Measurements from ENCODE around the gene AIP. TPM values are rescaled to one million over a fixed set of nuclear protein-coding genes. Genes with fewer than 3 reads are reported as not detected.
"Not testable (repeated sequence)": the region's sequence is repeated elsewhere in the genome, so short reads cannot be mapped to it uniquely, and the experiment has no call there.

AIP gene
- total and polyA plus RNA-seq, 9 donors = 33.5 to 114 (median 65.4) TPM

DNA sequence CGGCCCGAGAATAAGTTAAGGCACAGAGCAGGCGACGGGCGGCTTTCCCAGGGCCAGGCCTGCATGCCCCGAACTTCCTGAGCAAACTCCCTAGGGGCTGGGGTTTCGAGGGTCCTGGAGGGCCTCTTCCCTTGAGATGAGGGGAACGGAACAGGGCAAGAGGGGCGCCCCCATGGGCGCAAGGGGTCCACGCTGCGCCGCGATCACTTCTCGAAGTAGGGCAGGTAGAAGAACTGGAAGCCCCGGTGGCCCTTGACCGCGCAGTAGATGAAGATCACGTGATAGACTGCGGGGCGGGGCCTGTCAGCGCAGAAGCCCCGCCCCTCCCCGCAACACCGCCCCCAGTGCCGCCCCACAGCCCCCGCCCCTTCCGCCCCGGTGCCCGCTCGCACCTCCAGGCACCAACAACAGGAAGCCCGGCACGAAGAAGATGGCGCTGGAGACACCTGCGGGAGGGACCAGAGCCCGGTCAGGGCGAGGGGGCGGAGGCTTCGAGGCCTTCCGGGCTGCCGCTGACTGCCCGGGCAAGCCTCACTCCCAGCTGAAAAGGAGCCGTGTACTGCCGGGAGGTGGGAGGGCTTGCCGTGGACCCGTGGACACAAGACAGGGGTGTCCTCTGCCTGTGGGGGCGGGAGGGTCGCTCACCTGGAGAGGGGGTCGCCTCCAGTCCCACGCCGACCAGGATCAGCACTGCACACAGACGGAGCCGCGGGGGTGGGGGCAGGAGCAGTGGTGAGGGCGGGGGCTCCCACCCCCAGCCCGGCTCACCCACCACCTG lies 18.2 kb upstream of the AIP start:
- Histone ChIP-seq H3K27me3 (no peaks in the 10 kb centered on the region), H3K4me1 (ENCODE audit: insufficient read depth) (peaks cover 7% of the 10 kb centered on the region), H3K36me3 (no peaks in the 10 kb centered on the region), H3K4me3 (peak overlapping the region; percentile 39), H3K9me3 (no peaks in the 10 kb centered on the region), H3K27ac (peak overlapping the region; percentile 63 to 78)
- WGBS, 3 donors = 21 to 49% (median 28%) methylated on average over 35 to 56 of the region's 56 CpGs
- DNase-seq = peak; percentile 73 to 88 (median 85)
- TF ChIP-seq EP300 (IDR thresholded peaks at IDR 0.05) (no peak), POLR2A (IDR thresholded peaks at IDR 0.05) (no peak)
- TF ChIP-seq, protein P1, sequence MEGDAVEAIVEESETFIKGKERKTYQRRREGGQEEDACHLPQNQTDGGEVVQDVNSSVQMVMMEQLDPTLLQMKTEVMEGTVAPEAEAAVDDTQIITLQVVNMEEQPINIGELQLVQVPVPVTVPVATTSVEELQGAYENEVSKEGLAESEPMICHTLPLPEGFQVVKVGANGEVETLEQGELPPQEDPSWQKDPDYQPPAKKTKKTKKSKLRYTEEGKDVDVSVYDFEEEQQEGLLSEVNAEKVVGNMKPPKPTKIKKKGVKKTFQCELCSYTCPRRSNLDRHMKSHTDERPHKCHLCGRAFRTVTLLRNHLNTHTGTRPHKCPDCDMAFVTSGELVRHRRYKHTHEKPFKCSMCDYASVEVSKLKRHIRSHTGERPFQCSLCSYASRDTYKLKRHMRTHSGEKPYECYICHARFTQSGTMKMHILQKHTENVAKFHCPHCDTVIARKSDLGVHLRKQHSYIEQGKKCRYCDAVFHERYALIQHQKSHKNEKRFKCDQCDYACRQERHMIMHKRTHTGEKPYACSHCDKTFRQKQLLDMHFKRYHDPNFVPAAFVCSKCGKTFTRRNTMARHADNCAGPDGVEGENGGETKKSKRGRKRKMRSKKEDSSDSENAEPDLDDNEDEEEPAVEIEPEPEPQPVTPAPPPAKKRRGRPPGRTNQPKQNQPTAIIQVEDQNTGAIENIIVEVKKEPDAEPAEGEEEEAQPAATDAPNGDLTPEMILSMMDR (IDR thresholded peaks at IDR 0.05) = no peak
- intact Hi-C loops (cut with DNase I) = loop anchor here in 1 of 4 donors (5.0 kb wide), 1 partner anchor 67 kb away; no protein-coding TSS in a partner anchor

DNA sequence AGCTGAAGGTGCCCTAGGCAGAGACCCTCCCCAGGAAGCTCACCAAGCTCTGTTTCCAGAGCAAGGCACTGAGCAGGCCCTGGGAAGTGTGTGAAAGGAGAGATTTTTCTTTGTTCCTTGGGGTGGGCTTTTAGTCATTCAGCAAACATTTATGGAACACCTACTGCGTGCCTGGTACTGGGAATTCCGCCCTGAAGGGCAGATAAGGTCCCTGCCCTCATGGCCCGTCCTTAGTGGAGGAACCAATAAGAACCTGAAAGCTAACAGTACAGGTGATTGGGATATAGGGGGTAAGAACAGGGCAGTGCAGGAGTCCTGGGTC lies 17.7 kb upstream of the AIP start:
- peaks cover 7% of the 10 kb centered on the region for H3K4me1 ChIP-seq (ENCODE audit: insufficient read depth)
- TF ChIP-seq, protein P1 (IDR thresholded peaks at IDR 0.05) = no peak
- TF ChIP-seq POLR2A (IDR thresholded peaks at IDR 0.05) = no peak
- no peak for TF ChIP-seq EP300 (IDR thresholded peaks at IDR 0.05)
- DNase-seq = peak in 1 of 5 donors; percentile 18
- peak overlapping the region; percentile 63 to 78 for H3K27ac ChIP-seq
- H3K9me3 ChIP-seq = no peaks in the 10 kb centered on the region
- no peaks in the 10 kb centered on the region for H3K36me3 ChIP-seq
- 79 to 92% (median 83%) methylated on average over 3 of the region's 3 CpGs for WGBS, 3 donors
- no peaks in the 10 kb centered on the region for H3K27me3 ChIP-seq
- intact Hi-C loops (cut with DNase I) = loop anchor here in 1 of 4 donors (5.0 kb wide), 1 partner anchor 68 kb away; no protein-coding TSS in a partner anchor
- H3K4me3 ChIP-seq = peak overlapping the region; percentile 39

- intact Hi-C loops (cut with DNase I) = loop anchor here in 1 of 4 donors (5.0 kb wide), 1 partner anchor 68 kb away; no protein-coding TSS in a partner anchor
These were observed 17.3 kb upstream of the AIP start for GRCh38 chr11:67465530-67465929.

DNA sequence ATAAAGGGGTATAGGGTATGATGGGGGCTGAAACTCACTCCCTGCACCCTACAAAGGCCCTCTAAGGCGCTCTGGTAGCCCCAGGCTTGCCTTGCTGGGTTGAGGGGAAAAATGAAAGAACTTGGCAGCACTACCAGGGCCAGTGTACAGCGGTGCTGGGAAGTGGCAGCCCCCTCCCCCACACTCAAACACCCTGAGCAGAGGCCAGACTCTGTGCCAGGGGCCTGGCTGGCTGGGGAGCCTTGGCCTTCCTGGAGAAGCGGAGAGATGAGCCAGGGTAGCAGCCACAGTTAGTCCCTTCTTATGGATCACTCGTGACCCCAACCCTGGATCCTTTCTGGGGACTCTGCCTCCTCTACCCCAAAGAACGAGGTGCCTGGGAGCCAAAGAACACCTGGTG lies 16.5 kb upstream of the AIP start:
- 81 to 83% (median 81%) methylated on average over 5 of the region's 5 CpGs for WGBS, 3 donors
- H3K4me1 ChIP-seq (ENCODE audit: insufficient read depth) = peaks cover 7% of the 10 kb centered on the region
- peak in 1 of 5 donors; percentile 19 for DNase-seq

More at GRCh38 chr11:67465530-67465929, 17.3 kb upstream of the AIP start:
- H3K9me3 ChIP-seq; H3K27ac ChIP-seq; H3K4me3 ChIP-seq; H3K36me3 ChIP-seq; H3K4me1 ChIP-seq (ENCODE audit: insufficient read depth); H3K27me3 ChIP-seq: not testable (repeated sequence)
- DNase-seq = peak in 1 of 5 donors; percentile 19
- WGBS, 3 donors = 66 to 82% (median 72%) methylated on average over 2 of the region's 2 CpGs

DNA sequence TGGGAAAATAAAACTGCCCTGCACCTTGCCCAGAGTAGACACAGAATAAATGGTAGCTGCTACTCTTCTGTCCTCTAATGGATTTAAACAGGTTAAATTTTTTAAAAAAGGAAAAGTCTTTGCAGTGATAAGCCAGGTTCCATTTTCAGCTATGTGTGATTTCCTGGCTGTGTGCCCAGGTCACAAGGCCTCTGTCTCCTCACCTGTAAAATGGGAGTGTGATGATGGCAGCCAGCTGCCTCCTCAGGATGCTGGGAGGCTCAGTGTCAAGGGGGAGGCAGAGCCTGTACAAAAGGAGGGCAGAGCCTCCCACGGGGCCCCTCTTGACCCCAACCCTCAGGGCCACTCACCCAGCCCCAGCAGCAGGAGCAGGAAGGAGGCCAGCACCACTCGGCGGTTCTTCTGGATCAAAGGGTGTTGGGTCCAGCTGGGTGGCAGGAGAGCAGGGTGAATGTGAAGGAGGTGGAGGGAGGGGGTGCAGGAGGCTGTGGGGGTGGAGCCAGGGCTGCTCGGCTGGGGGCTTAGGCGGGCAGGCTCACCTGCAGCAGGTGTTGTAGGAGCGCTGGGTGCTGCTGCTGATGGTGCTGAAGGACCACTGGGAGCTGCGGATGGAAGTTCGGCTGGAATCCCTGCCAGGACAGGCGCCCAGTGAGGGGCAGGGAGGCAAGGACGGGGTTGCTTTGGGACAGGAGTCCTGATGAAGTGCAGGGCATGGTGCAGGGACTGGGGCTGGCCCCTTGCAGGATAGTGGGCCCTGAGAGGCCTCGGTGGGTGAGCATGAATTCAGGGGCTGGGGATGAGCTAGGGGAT lies 15.7 kb upstream of the AIP start:
- Histone ChIP-seq H3K4me3 (no peak overlapping the region), H3K27ac (no peak overlapping the region), H3K9me3 (no peaks in the 10 kb centered on the region), H3K4me1 (ENCODE audit: insufficient read depth) (peaks cover 7% of the 10 kb centered on the region), H3K27me3 (no peaks in the 10 kb centered on the region), H3K36me3 (no peaks in the 10 kb centered on the region)
- intact Hi-C loops (cut with DNase I) = loop anchor here in 1 of 4 donors (5.0 kb wide), 1 partner anchor 70 kb away; no protein-coding TSS in a partner anchor
- TF ChIP-seq EP300 (IDR thresholded peaks at IDR 0.05) (no peak), POLR2A (IDR thresholded peaks at IDR 0.05) (no peak)
- TF ChIP-seq, protein P1 (IDR thresholded peaks at IDR 0.05) = no peak
- peak in 1 of 5 donors; percentile 22 for DNase-seq
- 63 to 67% (median 65%) methylated on average over 11 of the region's 11 CpGs for WGBS, 3 donors

More for the DNA sequence above, 16.5 kb upstream of the AIP start:
- Histone ChIP-seq H3K9me3 (no peaks in the 10 kb centered on the region), H3K27me3 (no peaks in the 10 kb centered on the region), H3K36me3 (no peaks in the 10 kb centered on the region), H3K4me3 (no peak overlapping the region), H3K27ac (no peak overlapping the region)
- intact Hi-C loops (cut with DNase I) = loop anchor here in 1 of 4 donors (5.0 kb wide), 1 partner anchor 69 kb away; no protein-coding TSS in a partner anchor
- TF ChIP-seq POLR2A (IDR thresholded peaks at IDR 0.05) = no peak
- no peak for TF ChIP-seq EP300 (IDR thresholded peaks at IDR 0.05)

Data from ovary (tissue), 9 donors.